GM12878 (cell line): ENCODE results near the gene MST1. TPM values are rescaled to one million over a fixed set of nuclear protein-coding genes. Genes with fewer than 3 reads are reported as not detected.

Experiments used
- ATAC-seq: fragments of 200-7000 bp; cut with Tn5 transposase; 3 replicates; pipeline ENCODE4 v1.9.1; 2020; ENCODE audit warnings: mild to moderate bottlenecking, moderate library complexity
- BruUV-seq: library from RNA; stranded (reverse); fragments of 400-500 nt; replicated peaks from 2 replicates; lab custom pipeline; 2021; lab: Mats Ljungman, UMichigan
- CTCF ChIA-PET: fragments of 300-600 bp; sonication (Branson Sonifier 250); formaldehyde crosslinking; extraction: SDS; loops from one replicate; lab custom pipeline; 2021; ENCODE audit warnings: inconsistent platforms; lab: Yijun Ruan, JAX
- POLR2A ChIA-PET: fragments of 350-600 bp; formaldehyde crosslinking; extraction: SDS; loops from one replicate; lab custom pipeline; 2021; ENCODE audit warnings: inconsistent platforms; lab: Charles Lee
- RAD21 ChIA-PET: fragments of 300-600 bp; sonication (Branson Sonifier 250); formaldehyde crosslinking; loops from one replicate; lab custom pipeline; 2023; ENCODE audit warnings: antibody characterized with exemption; ENCODE audit not compliant: unreplicated experiment; lab: Charles Lee
- SMC1A ChIA-PET: fragments of 300-600 bp; sonication (Branson Sonifier 250); formaldehyde crosslinking; loops from one replicate; lab custom pipeline; 2023; ENCODE audit not compliant: unreplicated experiment, uncharacterized antibody; lab: Charles Lee
- DNase-seq: peaks from one replicate; pipeline ENCODE4 v3.0.0-alpha.2; 2011; ENCODE audit warnings: low read depth, low spot score
- FAIRE-seq: peaks from 3 replicates; lab custom pipeline; 2011; peaks lifted over from hg19 to GRCh38; lab: Jason Lieb, UNC
- H2AFZ ChIP-seq: 2 replicates; pipeline ENCODE4 v1.6.0; 2011; ENCODE audit warnings: low read depth, low read length, control low read depth; ENCODE audit not compliant: control insufficient read depth
- H3K27ac ChIP-seq: 2 replicates; pipeline ENCODE4 v1.5.1; 2011; ENCODE audit warnings: control low read depth; ENCODE audit not compliant: control insufficient read depth, insufficient read depth
- H3K27me3 ChIP-seq, 2 experiments: replicated peaks in 1 of 2; 2 replicates each; pipeline versions ENCODE4 v1.6.0 to v1.6.1; 2011; ENCODE audit warnings: low read length in 1 of 2; ENCODE audit not compliant: control insufficient read depth in 2 of 2, insufficient read depth in 2 of 2
- H3K36me3 ChIP-seq, 2 experiments: 2 replicates each; pipeline ENCODE4 v1.5.1; 2011; ENCODE audit warnings: low read length in 1 of 2; ENCODE audit not compliant: control insufficient read depth in 2 of 2, insufficient read depth in 2 of 2
- H3K4me1 ChIP-seq: 2 replicates; pipeline ENCODE4 v1.6.1; 2011; ENCODE audit warnings: mild to moderate bottlenecking, low read length, moderate library complexity, mixed read lengths; ENCODE audit not compliant: control insufficient read depth, insufficient read depth
- H3K4me2 ChIP-seq: 2 replicates; pipeline ENCODE4 v1.6.0; 2011; ENCODE audit warnings: control low read depth; ENCODE audit not compliant: control insufficient read depth, insufficient read depth
- H3K4me3 ChIP-seq: fragments of 200-600 bp; sonication (generic); 2 replicates; pipeline ENCODE4 v1.5.1; 2016
- H3K79me2 ChIP-seq: 2 replicates; pipeline ENCODE4 v1.6.0; 2011; ENCODE audit warnings: low read length; ENCODE audit not compliant: control insufficient read depth, insufficient read depth
- H3K9ac ChIP-seq: 2 replicates; pipeline ENCODE4 v1.8.0; 2011; ENCODE audit warnings: low read length, control low read depth, mixed read lengths; ENCODE audit not compliant: control insufficient read depth, insufficient read depth
- H3K9me3 ChIP-seq: replicated peaks from 3 replicates; pipeline ENCODE4 v1.5.1; 2011; ENCODE audit warnings: mild to moderate bottlenecking, low read length; ENCODE audit not compliant: control insufficient read depth, insufficient read depth
- H4K20me1 ChIP-seq: 2 replicates; pipeline ENCODE4 v1.6.0; 2011; ENCODE audit not compliant: control insufficient read depth, insufficient read depth
- BHLHE40 ChIP-seq, 2 experiments: fragments of 450-650 bp in 1 of 2; IDR thresholded peaks; 2 replicates each; pipeline ENCODE4 v1.6.1; 2011 to 2017; ENCODE audit warnings: low read depth in 2 of 2, borderline replicate concordance in 1 of 2, improper control_type of control experiment in 1 of 2, low read length in 1 of 2, mild to moderate bottlenecking in 1 of 2
- SMC3 ChIP-seq: IDR thresholded peaks from 2 replicates; pipeline ENCODE4 v1.6.1; 2011; ENCODE audit warnings: low read length, improper control_type of control experiment, borderline replicate concordance
- ZNF384 ChIP-seq: IDR thresholded peaks from 2 replicates; pipeline ENCODE4 v1.6.1; 2012; ENCODE audit warnings: low read depth, mild to moderate bottlenecking, low read length, improper control_type of control experiment, borderline replicate concordance
- ZNF622 ChIP-seq: fragments of 450-650 bp; IDR thresholded peaks from 2 replicates; pipeline ENCODE4 v1.6.1; 2017; ENCODE audit warnings: mild to moderate bottlenecking, inconsistent platforms
- WGBS: methylation state at CpG from one replicate; pipeline ENCODE4 v1.1.6; 2016; ENCODE audit warnings: low lambda C conversion rate; ENCODE audit not compliant: insufficient replicate concordance, insufficient coverage; ENCODE audit errors: missing lambda C conversion rate; 5-methylcytosine and 5-hydroxymethylcytosine counted together
- in situ Hi-C: fragments of 300-500 bp; cut with MboI; formaldehyde crosslinking; loops from 9 replicates; pipeline ENCODE4 v1.14.3; 2018; ENCODE audit warnings: mixed read lengths
- intact Hi-C: fragments of 100-400 bp; cut with micrococcal nuclease; formaldehyde crosslinking; loops from one replicate; pipeline ENCODE4 v1.14.2; 2022; ENCODE audit not compliant: unreplicated experiment
- polyA plus RNA-seq, 11 experiments: library from polyadenylated mRNA; depleted of rRNA in 4 of 11; unstranded in 6 of 11; stranded (reverse) in 5 of 11; fragments of >200 nt; fragmentation: Nextera tagmentation in 4 of 11; fragmentation: Illumina TruSeq in 1 of 11; extraction: Ambion mirVana in 4 of 11; extraction: Trizol in 1 of 11; gene quantifications; 1 replicate in 1 of 11; 2 replicates in 10 of 11; pipeline versions ENCODE4 v1.2.1 to v1.2.3, GENCODE V29; 2011 to 2016; ENCODE audit warnings: inconsistent platforms in 2 of 11, missing spikeins in 2 of 11, low read depth in 1 of 11
- total RNA-seq, 4 experiments: library from RNA; depleted of rRNA in 3 of 4; stranded (reverse); fragments of >200 nt in 3 of 4; fragmentation: Illumina TruSeq in 1 of 4; extraction: Trizol in 1 of 4; gene quantifications; 2 replicates each; pipeline versions ENCODE4 v1.2.1 to v1.2.3, GENCODE V29; 2013 to 2021
- TF ChIP-seq, protein P1 (sequence below): fragments of 450-650 bp; IDR thresholded peaks from 2 replicates; pipeline ENCODE4 v1.6.1; 2018; ENCODE audit warnings: borderline replicate concordance, mild to moderate bottlenecking; ENCODE audit not compliant: partially characterized antibody

MST1 gene
- total and polyA plus RNA-seq, 10 of the 15 experiments (the other 5 are each of a cell fraction or from before 2014, with no cell fraction given) = 1.2 to 25.5 (median 4.1) TPM

DNA sequence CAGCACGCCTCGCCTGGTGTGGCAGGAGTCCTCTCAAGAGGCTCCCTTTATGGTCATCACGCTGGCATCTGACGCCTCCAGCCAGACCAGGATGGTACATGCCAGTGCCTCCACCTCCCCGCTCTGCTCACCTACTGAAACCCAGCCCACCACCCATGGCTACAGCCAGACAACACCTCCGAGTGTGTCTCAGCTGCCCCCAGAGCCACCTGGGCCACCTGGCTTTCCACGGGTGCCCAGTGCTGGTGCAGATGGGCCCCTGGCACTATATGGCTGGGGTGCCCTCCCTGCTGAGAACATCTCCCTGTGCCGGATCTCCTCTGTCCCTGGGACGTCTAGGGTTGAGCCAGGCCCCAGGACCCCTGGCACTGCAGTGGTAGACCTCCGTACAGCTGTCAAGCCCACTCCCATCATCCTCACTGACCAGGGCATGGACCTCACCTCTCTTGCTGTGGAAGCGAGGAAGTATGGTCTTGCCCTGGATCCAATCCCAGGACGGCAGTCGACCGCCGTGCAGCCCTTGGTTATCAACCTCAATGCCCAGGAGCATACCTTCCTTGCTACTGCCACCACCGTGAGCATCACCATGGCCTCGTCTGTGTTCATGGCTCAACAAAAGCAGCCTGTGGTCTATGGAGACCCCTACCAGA, 35.0 kb downstream of the MST1 start:
- no peak overlapping the region for H3K4me2 ChIP-seq
- no peak for DNase-seq
- WGBS = 27% methylated on average over 17 of the region's 17 CpGs
- intact Hi-C loops (no loop called here), in situ Hi-C loops (no loop called here)
- H2AFZ ChIP-seq = no peak overlapping the region
- ChIA-PET SMC1A (no interaction called here), RAD21 (interaction anchor here (0.7 kb wide), 1 partner anchor 114 kb away, joined by 3 read pairs; no protein-coding TSS in a partner anchor), POLR2A (no interaction called here), CTCF (interaction anchor here (1.5 kb wide), 1 partner anchor 114 kb away, joined by 8 read pairs; no protein-coding TSS in a partner anchor)
- H3K4me3 ChIP-seq = no peak overlapping the region
- H3K4me1 ChIP-seq = peaks cover 8% of the 10 kb centered on the region
- H3K27ac ChIP-seq = no peak overlapping the region
- BruUV-seq = no TSS peak
- no peaks in the 10 kb centered on the region for H3K27me3 ChIP-seq
- H3K36me3 ChIP-seq = no peaks in the 10 kb centered on the region
- H3K79me2 ChIP-seq = no peaks in the 10 kb centered on the region
- no peaks in the 10 kb centered on the region for H4K20me1 ChIP-seq
- no peak overlapping the region for H3K9ac ChIP-seq
- no peaks in the 10 kb centered on the region for H3K9me3 ChIP-seq
- no peak for ATAC-seq
- no peak for TF ChIP-seq ZNF384
- no peak for TF ChIP-seq SMC3
- TF ChIP-seq BHLHE40 (IDR thresholded peaks at IDR 0.05; ENCODE audit: borderline replicate concordance in 1 of 2, low read depth in 2 of 2, low read length in 1 of 2) = no peak
- TF ChIP-seq ZNF622 = no peak
- TF ChIP-seq, protein P1, sequence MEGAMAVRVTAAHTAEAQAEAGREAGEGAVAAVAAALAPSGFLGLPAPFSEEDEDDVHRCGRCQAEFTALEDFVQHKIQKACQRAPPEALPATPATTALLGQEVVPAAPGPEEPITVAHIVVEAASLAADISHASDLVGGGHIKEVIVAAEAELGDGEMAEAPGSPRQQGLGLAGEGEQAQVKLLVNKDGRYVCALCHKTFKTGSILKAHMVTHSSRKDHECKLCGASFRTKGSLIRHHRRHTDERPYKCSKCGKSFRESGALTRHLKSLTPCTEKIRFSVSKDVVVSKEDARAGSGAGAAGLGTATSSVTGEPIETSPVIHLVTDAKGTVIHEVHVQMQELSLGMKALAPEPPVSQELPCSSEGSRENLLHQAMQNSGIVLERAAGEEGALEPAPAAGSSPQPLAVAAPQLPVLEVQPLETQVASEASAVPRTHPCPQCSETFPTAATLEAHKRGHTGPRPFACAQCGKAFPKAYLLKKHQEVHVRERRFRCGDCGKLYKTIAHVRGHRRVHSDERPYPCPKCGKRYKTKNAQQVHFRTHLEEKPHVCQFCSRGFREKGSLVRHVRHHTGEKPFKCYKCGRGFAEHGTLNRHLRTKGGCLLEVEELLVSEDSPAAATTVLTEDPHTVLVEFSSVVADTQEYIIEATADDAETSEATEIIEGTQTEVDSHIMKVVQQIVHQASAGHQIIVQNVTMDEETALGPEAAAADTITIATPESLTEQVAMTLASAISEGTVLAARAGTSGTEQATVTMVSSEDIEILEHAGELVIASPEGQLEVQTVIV = no peak
- FAIRE-seq = no peak
